Measurements from ENCODE around the gene FRMD4B. TPM values are rescaled to one million over a fixed set of nuclear protein-coding genes. Genes with fewer than 3 reads are reported as not detected.

Gene FRMD4B
- total and polyA plus RNA-seq, 2 experiments from 2014 or later, result 6.4 to 12.8 TPM

DNA sequence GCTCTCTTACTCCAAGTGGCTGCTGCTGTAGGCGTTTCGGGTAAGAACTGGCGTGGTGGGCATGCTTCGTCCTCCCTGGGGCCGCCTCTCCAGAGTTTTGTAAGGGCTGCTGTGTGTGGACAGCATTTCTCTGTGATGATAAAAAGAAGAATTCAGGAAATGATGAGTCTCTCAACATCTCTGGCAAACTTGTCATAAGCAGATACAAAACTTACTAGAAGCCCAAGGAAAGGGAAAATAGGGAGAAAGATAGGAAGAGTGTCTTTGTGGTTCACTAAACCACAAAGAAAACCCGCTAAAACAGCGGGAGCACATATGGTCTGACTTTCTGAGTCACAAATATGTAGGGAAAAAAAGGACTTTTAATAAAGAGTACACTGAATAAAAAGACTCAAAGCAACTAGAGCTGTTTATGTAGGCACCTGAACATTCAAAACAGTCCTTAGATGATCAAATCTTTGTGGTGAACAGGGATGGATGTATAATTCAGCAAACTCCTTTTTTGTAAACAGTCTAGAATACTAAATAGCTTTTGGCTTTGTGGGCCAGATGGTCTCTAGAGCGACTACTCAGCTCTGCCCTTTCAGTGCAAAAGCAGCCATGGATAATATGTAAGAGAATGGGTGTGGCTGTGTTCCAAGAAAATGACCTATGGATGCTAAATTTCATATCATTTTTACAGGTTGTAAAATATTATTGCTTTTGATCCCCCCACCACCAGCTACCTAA is 203.1 kb downstream of the FRMD4B start:
- Histone ChIP-seq H3K4me2 (no peak overlapping the region), H3K4me1 (ENCODE audit: insufficient read depth) (peaks cover 18% of the 10 kb centered on the region; the same call in 1 of the 2 replicates), H3K36me3 (ENCODE audit: insufficient read depth) (no peaks in the 10 kb centered on the region), H4K20me1 (replicated peaks; ENCODE audit: insufficient read depth) (no peaks in the 10 kb centered on the region), H2AFZ (no peak overlapping the region), H3K27ac (ENCODE audit: low read depth) (no peak overlapping the region), H3K79me2 (replicated peaks; ENCODE audit: insufficient read depth) (no peaks in the 10 kb centered on the region), H3K27me3 (ENCODE audit: insufficient read depth) (no peaks in the 10 kb centered on the region), H3F3A (replicated peaks; ENCODE audit: low read depth) (no peaks in the 10 kb centered on the region), H3K9me2 (ENCODE audit: insufficient read depth) (no peaks in the 10 kb centered on the region), H3K4me3 (no peak overlapping the region)
- Mint-ChIP-seq H3K4me1 (peaks cover 18% of the 10 kb centered on the region), H3K9me3 (no peaks in the 10 kb centered on the region), H3K4me3 (no peak overlapping the region), H3K36me3 (ENCODE audit: low read depth) (peaks cover 22% of the 10 kb centered on the region; the same call in 2 of the 3 replicates), H3K27ac (no peak overlapping the region; the same call in 1 of the 2 replicates), H3K27me3 (ENCODE audit: insufficient read depth, low read depth, poor library complexity) (peaks cover 6% of the 10 kb centered on the region)
- TF ChIP-seq NANOG (IDR thresholded peaks at IDR 0.05; ENCODE audit: borderline replicate concordance) (no peak), ETS1 (IDR thresholded peaks at IDR 0.05) (no peak), ZNF462 (CRISPR knock-in tag; IDR thresholded peaks at IDR 0.05) (no peak), ZNF331 (CRISPR knock-in tag; IDR thresholded peaks at IDR 0.05; ENCODE audit: low read depth) (no peak), STAT1 (IDR thresholded peaks at IDR 0.05; ENCODE audit: unreplicated experiment) (no peak), POLR2AphosphoS5 (IDR thresholded peaks at IDR 0.05; ENCODE audit: low read depth) (no peak), EZH2phosphoT487 (IDR thresholded peaks at IDR 0.05; ENCODE audit: unreplicated experiment) (no peak), EZH2 (IDR thresholded peaks at IDR 0.05; ENCODE audit: low read depth, unreplicated experiment) (no peak), CREB1 (CRISPR knock-in tag; IDR thresholded peaks at IDR 0.05; ENCODE audit: low read depth) (no peak), JUNB (IDR thresholded peaks at IDR 0.05; ENCODE audit: unreplicated experiment) (no peak)
- TF ChIP-seq, protein P1, sequence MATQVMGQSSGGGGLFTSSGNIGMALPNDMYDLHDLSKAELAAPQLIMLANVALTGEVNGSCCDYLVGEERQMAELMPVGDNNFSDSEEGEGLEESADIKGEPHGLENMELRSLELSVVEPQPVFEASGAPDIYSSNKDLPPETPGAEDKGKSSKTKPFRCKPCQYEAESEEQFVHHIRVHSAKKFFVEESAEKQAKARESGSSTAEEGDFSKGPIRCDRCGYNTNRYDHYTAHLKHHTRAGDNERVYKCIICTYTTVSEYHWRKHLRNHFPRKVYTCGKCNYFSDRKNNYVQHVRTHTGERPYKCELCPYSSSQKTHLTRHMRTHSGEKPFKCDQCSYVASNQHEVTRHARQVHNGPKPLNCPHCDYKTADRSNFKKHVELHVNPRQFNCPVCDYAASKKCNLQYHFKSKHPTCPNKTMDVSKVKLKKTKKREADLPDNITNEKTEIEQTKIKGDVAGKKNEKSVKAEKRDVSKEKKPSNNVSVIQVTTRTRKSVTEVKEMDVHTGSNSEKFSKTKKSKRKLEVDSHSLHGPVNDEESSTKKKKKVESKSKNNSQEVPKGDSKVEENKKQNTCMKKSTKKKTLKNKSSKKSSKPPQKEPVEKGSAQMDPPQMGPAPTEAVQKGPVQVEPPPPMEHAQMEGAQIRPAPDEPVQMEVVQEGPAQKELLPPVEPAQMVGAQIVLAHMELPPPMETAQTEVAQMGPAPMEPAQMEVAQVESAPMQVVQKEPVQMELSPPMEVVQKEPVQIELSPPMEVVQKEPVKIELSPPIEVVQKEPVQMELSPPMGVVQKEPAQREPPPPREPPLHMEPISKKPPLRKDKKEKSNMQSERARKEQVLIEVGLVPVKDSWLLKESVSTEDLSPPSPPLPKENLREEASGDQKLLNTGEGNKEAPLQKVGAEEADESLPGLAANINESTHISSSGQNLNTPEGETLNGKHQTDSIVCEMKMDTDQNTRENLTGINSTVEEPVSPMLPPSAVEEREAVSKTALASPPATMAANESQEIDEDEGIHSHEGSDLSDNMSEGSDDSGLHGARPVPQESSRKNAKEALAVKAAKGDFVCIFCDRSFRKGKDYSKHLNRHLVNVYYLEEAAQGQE (IDR thresholded peaks at IDR 0.05; ENCODE audit: unreplicated experiment), result no peak
- no peak for DNase-seq (ENCODE audit: low spot score)
- ATAC-seq, result peak; percentile 24; the same call in 1 of the 3 replicates
